Muscle layer of colon (tissue), 2 donors: ENCODE measurements around the gene MSANTD1.

Experiments
- H3K27ac ChIP-seq: one replicate; pipeline ENCODE4 v1.7.0; 2013; ENCODE audit warnings: low read depth, mild to moderate bottlenecking, low read length, moderate library complexity
- H3K27me3 ChIP-seq, 2 donors: one replicate each; pipeline ENCODE4 v1.7.0; 2013; ENCODE audit warnings: low read length in 2 of 2, mild to moderate bottlenecking in 2 of 2; ENCODE audit not compliant: insufficient read depth in 2 of 2, control insufficient read depth in 1 of 2
- H3K36me3 ChIP-seq: one replicate; pipeline ENCODE4 v1.7.0; 2013; ENCODE audit warnings: mild to moderate bottlenecking, low read length; ENCODE audit not compliant: insufficient read depth
- H3K4me1 ChIP-seq: one replicate; pipeline ENCODE4 v1.7.0; 2013; ENCODE audit warnings: mild to moderate bottlenecking, low read length; ENCODE audit not compliant: insufficient read depth
- H3K4me3 ChIP-seq, 2 donors: one replicate each; pipeline ENCODE4 v1.7.0; 2013; ENCODE audit warnings: low read length in 2 of 2, low read depth in 1 of 2, mild to moderate bottlenecking in 1 of 2, moderate library complexity in 1 of 2
- H3K9ac ChIP-seq: one replicate; pipeline ENCODE4 v1.7.0; 2013; ENCODE audit warnings: low read length
- H3K9me3 ChIP-seq: one replicate; pipeline ENCODE4 v1.7.0; 2013; ENCODE audit warnings: mild to moderate bottlenecking, low read length
- donor health status: abdominal sarcoma.
- donor health status: Adenocarcinoma of cecum.

The MSANTD1 gene

DNA sequence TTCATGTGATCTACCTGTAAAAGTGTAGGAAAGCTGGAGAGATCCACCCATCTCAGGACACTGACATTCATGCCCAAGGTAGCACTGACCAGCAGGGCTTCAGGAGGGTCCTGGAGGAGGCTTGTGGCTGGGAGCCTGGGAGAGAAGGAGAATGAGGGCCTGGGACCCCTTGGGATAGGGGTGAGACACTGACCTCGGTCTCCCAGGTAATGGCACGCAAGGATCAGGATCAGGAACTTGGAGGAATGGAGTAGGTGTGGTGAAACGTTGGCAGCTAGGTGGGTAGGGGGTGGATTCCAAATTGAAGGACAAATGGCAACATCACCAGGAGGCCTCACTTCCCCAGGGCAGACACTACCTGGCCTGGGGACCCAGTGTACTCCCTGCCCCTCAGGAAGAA is 31.5 kb downstream of the MSANTD1 start:
- H3K9ac ChIP-seq, result no peak overlapping the region
- no peak overlapping the region for H3K4me3 ChIP-seq
- peaks cover 0 to 2% of the 10 kb centered on the region in 2 donors for H3K27me3 ChIP-seq
- no peaks in the 10 kb centered on the region for H3K4me1 ChIP-seq
- H3K27ac ChIP-seq, result no peak overlapping the region
- no peaks in the 10 kb centered on the region for H3K36me3 ChIP-seq
- no peaks in the 10 kb centered on the region for H3K9me3 ChIP-seq

DNA sequence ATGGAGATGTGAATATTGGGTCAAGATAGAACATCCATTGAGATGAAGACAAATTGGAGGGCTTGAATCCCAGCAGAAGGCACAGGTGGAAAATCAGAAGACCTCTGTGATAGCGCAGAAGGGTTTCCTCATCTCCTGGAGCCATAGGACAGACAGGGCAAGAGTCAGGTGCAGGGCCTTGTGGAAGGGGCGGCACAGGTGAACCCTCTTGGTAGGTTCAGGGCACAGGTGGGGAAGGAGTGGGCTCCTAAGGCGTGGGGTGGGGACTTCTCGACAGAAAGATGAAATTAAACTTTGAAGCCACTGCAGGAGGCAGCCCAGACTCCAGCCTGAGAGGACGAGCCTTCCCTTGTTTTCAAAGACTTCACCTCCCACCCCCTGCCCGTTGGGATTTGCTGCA is 34.5 kb downstream of the MSANTD1 start:
- Histone ChIP-seq H3K9ac (no peak overlapping the region), H3K4me3 (no peak overlapping the region), H3K9me3 (no peaks in the 10 kb centered on the region), H3K36me3 (no peaks in the 10 kb centered on the region), H3K27ac (no peak overlapping the region), H3K27me3 (peaks cover 0 to 27% of the 10 kb centered on the region in 2 donors), H3K4me1 (no peaks in the 10 kb centered on the region)

DNA sequence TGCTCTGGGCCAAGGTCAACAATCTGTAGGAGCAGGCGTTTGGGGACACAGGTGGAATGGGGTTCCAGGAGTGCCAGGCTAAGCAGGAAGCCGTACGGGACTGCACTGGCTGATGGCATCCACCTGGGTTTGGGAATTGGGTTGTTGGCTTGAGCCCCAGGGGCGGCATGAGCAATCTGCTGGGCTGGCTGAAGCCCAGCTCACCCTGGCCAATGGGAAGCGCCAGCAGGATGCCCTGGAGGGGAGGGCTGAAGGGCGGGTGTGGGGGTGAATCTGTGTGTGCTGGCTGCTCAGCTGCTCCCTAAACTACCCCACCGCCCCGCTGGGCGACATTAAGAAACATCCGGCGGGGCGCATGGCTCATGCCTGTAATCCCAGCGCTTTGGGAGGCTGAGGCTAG is 35.0 kb downstream of the MSANTD1 start:
- no peaks in the 10 kb centered on the region for H3K4me1 ChIP-seq

DNA sequence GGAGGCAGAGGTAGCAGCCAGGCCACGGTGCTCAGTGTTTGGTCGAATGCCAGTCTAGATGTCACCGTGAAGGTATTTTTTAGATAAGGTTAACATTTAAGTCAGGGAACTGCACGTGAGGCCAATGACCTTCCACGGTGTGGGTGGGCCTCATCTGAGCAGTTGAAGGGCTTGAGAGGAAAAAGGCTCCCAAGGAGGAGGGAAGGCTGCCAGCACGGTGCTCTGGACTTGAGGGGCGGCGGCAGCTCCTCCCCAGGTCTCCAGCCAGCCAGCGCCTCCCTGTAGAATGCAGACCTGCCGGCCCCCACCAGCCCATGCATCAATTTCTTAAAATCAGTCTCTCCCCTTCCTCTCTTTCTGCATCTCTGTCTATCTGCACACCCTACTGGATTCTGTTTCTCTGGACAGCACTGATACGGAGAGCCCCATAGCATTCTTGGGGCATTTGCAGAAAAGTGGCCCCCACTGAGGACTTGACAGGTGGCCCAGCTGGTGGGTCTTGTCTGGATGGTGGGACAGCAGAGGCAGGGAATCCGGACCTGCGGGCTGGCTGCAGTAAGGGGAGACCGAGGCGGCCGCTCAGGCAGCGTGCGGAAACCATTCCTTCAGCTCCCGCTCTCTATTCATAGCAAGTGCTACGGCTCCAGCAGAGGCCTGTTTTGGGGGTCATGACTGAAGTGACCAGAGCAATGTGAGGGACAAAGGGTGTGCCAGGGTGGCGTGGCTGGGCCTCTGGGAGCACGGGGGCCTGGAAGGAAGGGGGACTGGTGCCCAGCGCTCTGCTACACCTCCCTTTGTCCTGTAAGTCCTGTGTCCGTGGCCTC is 36.0 kb downstream of the MSANTD1 start:
- no peaks in the 10 kb centered on the region for H3K36me3 ChIP-seq
- H3K4me1 ChIP-seq, result no peaks in the 10 kb centered on the region
- peaks cover 0 to 27% of the 10 kb centered on the region in 2 donors for H3K27me3 ChIP-seq
- H3K9me3 ChIP-seq, result no peaks in the 10 kb centered on the region
- no peak overlapping the region for H3K9ac ChIP-seq
- H3K4me3 ChIP-seq, result no peak overlapping the region
- no peak overlapping the region for H3K27ac ChIP-seq

More for the DNA sequence above, 35.0 kb downstream of the MSANTD1 start:
- Histone ChIP-seq H3K9me3 (no peaks in the 10 kb centered on the region), H3K27me3 (peaks cover 0 to 27% of the 10 kb centered on the region in 2 donors), H3K4me3 (no peak overlapping the region), H3K9ac (no peak overlapping the region), H3K36me3 (no peaks in the 10 kb centered on the region), H3K27ac (no peak overlapping the region)

DNA sequence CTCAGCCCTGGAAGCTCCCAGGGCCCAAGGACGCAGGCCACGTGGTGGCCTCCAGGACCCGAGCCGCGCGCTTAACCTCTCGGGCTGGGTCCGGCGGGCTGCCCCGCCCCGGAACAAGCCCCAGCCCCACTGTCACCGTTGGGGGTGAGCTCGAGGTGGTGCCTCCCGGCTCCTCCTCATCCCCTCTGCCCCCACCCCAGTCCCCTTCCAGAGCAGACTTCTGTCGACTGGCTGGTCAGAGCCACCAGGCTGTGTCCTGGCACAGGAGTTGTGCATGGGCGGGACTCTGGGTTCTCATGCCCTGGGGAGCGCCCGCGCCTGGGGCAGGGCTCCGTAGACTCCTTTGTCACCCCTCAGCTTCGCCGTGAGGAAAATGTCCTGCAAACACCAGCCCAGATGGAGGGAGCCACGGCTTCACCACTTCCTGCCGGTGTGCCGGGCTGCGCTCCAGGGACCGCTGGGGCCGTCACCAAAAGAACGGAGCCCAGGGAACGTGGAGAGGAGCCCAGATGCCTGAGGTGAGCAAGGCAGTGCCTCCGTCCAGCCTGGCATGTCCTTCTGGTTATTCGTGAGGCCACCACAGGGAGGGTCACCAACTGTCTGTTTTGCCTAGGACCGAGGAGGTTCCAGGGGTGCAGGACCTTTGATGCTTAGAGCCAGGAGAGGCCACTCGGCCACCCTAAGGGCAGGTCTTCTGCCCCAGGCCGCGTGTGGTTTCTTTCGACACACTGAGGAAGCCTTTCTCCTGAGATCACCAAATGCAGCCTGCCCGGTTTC is 36.8 kb downstream of the MSANTD1 start:
- no peaks in the 10 kb centered on the region for H3K4me1 ChIP-seq
- H3K36me3 ChIP-seq, result no peaks in the 10 kb centered on the region
- H3K9me3 ChIP-seq, result no peaks in the 10 kb centered on the region
- H3K27me3 ChIP-seq, result peaks cover 0 to 27% of the 10 kb centered on the region in 2 donors
- no peak overlapping the region for H3K27ac ChIP-seq
- no peak overlapping the region for H3K9ac ChIP-seq
- no peak overlapping the region for H3K4me3 ChIP-seq

DNA sequence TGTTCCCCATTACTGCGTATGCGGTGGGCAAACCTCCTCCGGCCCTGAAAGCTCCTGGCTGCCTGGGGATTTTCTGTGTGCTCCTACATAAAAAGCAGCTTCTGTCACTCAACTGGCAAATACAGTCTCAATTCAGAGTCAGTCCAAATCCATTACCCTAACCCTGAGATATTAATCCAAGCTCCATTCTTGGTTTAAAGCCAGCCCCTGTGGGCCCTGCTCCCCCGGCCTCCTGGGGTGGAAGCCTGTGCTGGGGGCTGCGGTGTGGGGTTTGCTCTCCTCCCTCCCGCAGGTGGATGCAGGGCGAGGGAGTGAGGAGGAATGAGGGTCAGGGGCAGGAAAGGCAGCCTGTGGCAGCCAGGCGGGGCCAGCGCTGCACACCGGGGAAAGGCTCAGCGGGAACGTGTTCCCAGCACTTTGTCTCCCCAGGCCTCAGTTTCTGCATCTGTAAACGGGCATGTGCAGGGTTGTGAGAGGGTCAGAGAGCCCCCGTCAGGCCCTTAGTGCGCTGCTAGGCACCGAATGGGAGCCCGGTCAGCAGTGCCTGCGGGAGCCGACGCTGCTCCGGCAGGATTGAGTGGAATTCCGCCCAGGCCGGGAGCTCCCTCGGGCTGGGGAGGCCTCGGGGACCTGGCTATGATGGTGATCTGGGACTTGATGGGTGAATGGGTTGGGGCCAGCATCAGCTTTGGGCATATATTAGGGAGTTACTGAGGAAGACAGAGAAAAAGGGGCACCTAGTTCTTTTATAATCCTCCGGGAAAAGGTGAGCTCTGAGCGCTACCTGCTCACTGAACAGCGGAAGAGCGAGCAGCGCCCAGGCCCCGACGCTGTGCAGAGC is 37.6 kb downstream of the MSANTD1 start:
- Histone ChIP-seq H3K27ac (no peak overlapping the region), H3K9me3 (no peaks in the 10 kb centered on the region), H3K27me3 (peaks cover 0 to 27% of the 10 kb centered on the region in 2 donors), H3K4me1 (peaks cover 8% of the 10 kb centered on the region), H3K4me3 (no peak overlapping the region), H3K36me3 (no peaks in the 10 kb centered on the region), H3K9ac (no peak overlapping the region)

DNA sequence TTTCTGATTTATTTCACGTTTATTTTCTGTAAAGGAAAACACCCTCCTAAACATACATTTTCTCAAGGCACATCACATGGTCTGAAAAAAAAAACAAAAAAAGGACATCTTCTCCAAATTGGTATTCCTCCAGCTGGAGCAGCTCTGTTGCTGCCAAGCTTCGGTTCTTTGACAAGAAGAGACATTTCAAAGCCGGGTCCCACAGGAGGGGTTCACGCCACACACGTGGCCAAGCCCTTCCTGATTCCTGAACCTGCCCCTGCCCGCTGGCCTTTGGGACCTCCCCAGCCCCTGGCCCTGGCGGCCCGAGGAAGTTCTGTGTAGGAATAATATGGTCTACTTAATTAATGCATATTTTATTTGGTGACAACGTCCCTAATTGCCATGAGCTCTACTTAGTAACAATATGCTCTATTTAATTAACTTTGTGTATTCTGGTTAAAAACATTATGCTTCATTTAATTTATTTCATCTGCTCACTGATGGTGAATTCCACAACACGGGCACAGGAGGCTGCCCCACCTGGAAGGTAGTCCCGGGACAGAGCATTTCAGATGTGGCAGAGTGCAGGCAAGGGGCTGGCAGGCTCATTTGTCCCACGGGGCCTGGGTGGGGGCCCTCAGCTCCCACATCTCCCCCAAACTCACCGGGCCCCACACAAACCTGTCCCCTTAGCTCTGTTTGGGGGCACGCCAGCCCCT is 38.5 kb downstream of the MSANTD1 start:
- peaks cover 0 to 27% of the 10 kb centered on the region in 2 donors for H3K27me3 ChIP-seq
- no peak overlapping the region for H3K4me3 ChIP-seq
- H3K9ac ChIP-seq, result no peak overlapping the region
- no peak overlapping the region for H3K27ac ChIP-seq
- H3K36me3 ChIP-seq, result no peaks in the 10 kb centered on the region
- H3K9me3 ChIP-seq, result no peaks in the 10 kb centered on the region
- peaks cover 10% of the 10 kb centered on the region for H3K4me1 ChIP-seq

DNA sequence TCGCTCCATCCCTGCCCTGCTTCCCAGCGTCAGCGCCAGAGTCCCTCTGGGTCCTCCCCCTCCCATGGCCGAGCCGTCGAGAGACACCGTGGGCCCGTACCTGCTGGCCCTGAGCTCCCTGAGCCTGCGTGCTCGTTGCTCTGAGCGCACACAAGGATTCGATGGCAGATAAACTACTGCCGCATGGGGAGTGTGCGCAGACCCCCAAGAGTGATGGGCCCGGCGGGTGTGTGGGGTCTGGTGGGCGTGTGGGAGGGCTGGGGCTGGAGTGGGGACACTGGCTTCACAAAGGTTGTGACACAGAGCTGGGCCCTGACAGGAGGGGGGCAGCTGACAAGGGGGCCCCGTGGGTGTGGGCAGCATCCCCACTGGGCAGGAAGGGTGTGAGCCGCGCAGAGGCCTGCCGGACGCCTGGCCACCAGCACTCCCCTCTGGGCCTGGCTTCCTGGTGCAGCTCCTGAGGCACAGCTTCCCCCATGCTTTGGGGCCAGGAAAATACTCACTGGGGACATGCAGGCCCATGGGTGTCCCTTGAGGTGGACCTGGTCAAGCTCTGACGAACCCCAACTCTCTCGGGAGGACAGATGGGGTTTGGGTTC is 39.1 kb downstream of the MSANTD1 start:
- no peaks in the 10 kb centered on the region for H3K9me3 ChIP-seq
- peaks cover 10% of the 10 kb centered on the region for H3K4me1 ChIP-seq
- no peak overlapping the region for H3K27ac ChIP-seq
- H3K36me3 ChIP-seq, result no peaks in the 10 kb centered on the region
- no peak overlapping the region for H3K4me3 ChIP-seq
- peaks cover 0 to 27% of the 10 kb centered on the region in 2 donors for H3K27me3 ChIP-seq
- H3K9ac ChIP-seq, result no peak overlapping the region

DNA sequence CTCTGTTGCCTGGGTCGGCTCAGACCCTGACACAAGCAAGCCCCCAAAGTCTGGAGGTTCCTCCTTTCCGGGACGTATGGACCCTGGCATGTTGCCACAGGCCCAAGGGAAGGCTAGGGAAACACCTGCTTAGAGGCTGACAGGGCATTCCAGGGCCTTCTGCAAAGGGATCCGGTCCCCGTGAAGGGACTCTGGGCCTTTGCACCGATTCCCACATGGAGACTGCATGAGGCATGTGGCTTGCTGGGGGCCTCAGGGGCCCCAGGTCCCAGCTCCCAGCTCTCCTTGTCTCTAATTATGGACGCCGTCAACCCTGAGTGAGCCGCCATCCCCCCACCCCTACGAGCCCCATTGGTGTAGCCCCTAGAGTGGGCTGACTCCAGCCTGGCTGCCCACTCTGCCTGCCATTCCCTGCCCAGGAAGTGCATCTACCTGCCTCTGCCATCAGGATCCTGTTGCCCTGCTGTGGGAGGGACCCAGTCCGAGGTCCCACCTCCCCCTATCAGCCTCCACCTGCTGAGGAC is 39.7 kb downstream of the MSANTD1 start:
- no peak overlapping the region for H3K9ac ChIP-seq
- peaks cover 12% of the 10 kb centered on the region for H3K4me1 ChIP-seq

DNA sequence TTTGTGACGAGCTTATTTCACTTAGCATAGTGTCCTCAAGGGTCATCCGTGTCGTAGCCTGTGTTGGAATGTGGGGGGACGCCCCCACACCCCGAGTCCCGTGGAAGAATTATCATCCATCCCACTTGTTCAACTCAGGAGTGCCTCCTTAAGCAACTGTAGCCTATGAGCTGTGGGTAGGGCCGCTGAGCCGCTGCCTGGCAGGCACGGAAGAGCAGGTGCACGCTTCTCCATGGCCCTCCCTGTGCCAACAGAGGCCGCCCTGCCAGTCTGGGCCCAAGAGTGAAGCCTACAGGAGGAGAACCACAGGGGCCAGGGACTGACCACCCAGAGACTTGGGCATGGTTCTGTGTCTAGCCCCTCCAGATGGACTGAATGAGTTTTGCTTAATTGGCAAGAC is 41.5 kb downstream of the MSANTD1 start:
- Histone ChIP-seq H3K27ac (no peak overlapping the region), H3K4me1 (peaks cover 18% of the 10 kb centered on the region), H3K9me3 (no peaks in the 10 kb centered on the region), H3K4me3 (no peak overlapping the region), H3K9ac (no peak overlapping the region), H3K27me3 (peaks cover 0 to 25% of the 10 kb centered on the region in 2 donors), H3K36me3 (no peaks in the 10 kb centered on the region)

More for the DNA sequence above, 39.7 kb downstream of the MSANTD1 start:
- no peak overlapping the region for H3K4me3 ChIP-seq
- H3K27me3 ChIP-seq, result peaks cover 0 to 27% of the 10 kb centered on the region in 2 donors
- no peaks in the 10 kb centered on the region for H3K9me3 ChIP-seq
- no peaks in the 10 kb centered on the region for H3K36me3 ChIP-seq
- no peak overlapping the region for H3K27ac ChIP-seq
